Thyroid gland (tissue), 4 donors: ENCODE measurements around the gene OOSP4B.

Experiments
- POLR2A ChIP-seq, 2 donors: fragments of 450-650 bp; IDR thresholded peaks; one replicate each; pipeline ENCODE4 v1.6.1; 2017; ENCODE audit warnings: antibody characterized with exemption in 2 of 2, mild to moderate bottlenecking in 2 of 2, moderate library complexity in 1 of 2
- TF ChIP-seq, protein P1 (sequence below), 6 experiments: fragments of 200-600 bp in 3 of 6; fragments of 450-650 bp in 3 of 6; sonication (generic) in 3 of 6; IDR thresholded peaks; one replicate each; pipeline ENCODE4 v1.5.1; 2016 to 2019; ENCODE audit warnings: antibody characterized with exemption in 6 of 6, mild to moderate bottlenecking in 2 of 6, inconsistent platforms in 1 of 6, moderate library complexity in 1 of 6

DNA sequence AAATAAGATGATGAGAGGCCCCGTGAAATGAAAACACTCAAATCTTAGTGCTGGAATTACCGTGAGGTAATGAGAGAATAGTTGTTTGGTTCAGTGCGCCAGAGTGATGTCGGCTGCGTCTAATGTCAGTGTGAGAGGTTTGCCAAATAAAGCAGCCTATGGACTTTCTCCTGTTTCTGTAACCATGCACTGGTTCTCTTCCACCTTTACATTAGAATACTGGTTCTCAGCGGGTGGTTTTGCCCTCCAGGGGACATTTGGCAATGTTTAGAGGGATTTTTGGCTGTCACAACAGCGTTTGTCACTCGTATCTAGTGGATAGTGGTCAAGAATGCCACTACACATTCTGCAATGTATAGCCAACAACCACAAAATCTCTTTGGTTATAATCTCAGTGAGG lies 1.1 kb downstream of the OOSP4B start:
- TF ChIP-seq, protein P1, sequence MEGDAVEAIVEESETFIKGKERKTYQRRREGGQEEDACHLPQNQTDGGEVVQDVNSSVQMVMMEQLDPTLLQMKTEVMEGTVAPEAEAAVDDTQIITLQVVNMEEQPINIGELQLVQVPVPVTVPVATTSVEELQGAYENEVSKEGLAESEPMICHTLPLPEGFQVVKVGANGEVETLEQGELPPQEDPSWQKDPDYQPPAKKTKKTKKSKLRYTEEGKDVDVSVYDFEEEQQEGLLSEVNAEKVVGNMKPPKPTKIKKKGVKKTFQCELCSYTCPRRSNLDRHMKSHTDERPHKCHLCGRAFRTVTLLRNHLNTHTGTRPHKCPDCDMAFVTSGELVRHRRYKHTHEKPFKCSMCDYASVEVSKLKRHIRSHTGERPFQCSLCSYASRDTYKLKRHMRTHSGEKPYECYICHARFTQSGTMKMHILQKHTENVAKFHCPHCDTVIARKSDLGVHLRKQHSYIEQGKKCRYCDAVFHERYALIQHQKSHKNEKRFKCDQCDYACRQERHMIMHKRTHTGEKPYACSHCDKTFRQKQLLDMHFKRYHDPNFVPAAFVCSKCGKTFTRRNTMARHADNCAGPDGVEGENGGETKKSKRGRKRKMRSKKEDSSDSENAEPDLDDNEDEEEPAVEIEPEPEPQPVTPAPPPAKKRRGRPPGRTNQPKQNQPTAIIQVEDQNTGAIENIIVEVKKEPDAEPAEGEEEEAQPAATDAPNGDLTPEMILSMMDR (IDR thresholded peaks at IDR 0.05) = no peak
- no peak for TF ChIP-seq POLR2A (IDR thresholded peaks at IDR 0.05)
